GM18517 (cell line): ENCODE data around the gene SFT2D1.

Experiments
- ATAC-seq: cut with Tn5 transposase; IDR thresholded peaks from one replicate; pipeline ENCODE4 v1.9.1; 2021; ENCODE audit warnings: mild to moderate bottlenecking, moderate library complexity; ENCODE audit not compliant: unreplicated experiment

Gene SFT2D1

GRCh38 chr6:166335378-166336302 is 6.7 kb downstream of the SFT2D1 start:
- peak; percentile 42 for ATAC-seq

GRCh38 chr6:166334878-166335277 is 7.5 kb downstream of the SFT2D1 start:
- ATAC-seq = no peak

- ATAC-seq = peak; percentile 69
Observed at GRCh38 chr6:166333172-166333995, 9.0 kb downstream of the SFT2D1 start.

- ATAC-seq = no peak
Observed at GRCh38 chr6:166331503-166332415, 10.6 kb downstream of the SFT2D1 start.

- no peak for ATAC-seq
Observed at GRCh38 chr6:166330612-166331011, 11.7 kb downstream of the SFT2D1 start.

GRCh38 chr6:166325383-166326042 is 16.8 kb downstream of the SFT2D1 start:
- ATAC-seq = peak; percentile 69

- no peak for ATAC-seq
Observed at GRCh38 chr6:166323395-166323794, 18.9 kb downstream of the SFT2D1 start.

- ATAC-seq = no peak
Observed at GRCh38 chr6:166318649-166319600, 23.4 kb downstream of the SFT2D1 start.

- no peak for ATAC-seq
Observed at GRCh38 chr6:166318227-166318626, 24.1 kb downstream of the SFT2D1 start.

- ATAC-seq = no peak
Observed at GRCh38 chr6:166317261-166318212, 24.8 kb downstream of the SFT2D1 start.

- ATAC-seq = no peak
Observed at GRCh38 chr6:166315436-166315835, 26.9 kb downstream of the SFT2D1 start.

- no peak for ATAC-seq
Observed at GRCh38 chr6:166314454-166314853, 27.9 kb downstream of the SFT2D1 start.

- no peak for ATAC-seq
Observed at GRCh38 chr6:166313255-166314070, 28.9 kb downstream of the SFT2D1 start.

- ATAC-seq = no peak
Observed at GRCh38 chr6:166312832-166313231, 29.5 kb downstream of the SFT2D1 start.

- no peak for ATAC-seq
Observed at GRCh38 chr6:166310634-166311033, 31.7 kb downstream of the SFT2D1 start.

- ATAC-seq = no peak
Observed at GRCh38 chr6:166309977-166310376, 32.4 kb downstream of the SFT2D1 start.
